GM12864 (cell line): Measurements from ENCODE around the gene ALPL.

Experiments used
- DNase-seq: peaks from one replicate; pipeline ENCODE4 v3.0.0-alpha.2; 2011; ENCODE audit warnings: low read depth
- H3K4me3 ChIP-seq: 2 replicates; pipeline ENCODE4 v1.5.1; 2011; ENCODE audit warnings: mild to moderate bottlenecking, low read depth, low read length, control low read depth
- TF ChIP-seq, protein P1 (sequence below): IDR thresholded peaks from 2 replicates; pipeline ENCODE4 v1.5.1; 2011; ENCODE audit warnings: low read depth, mild to moderate bottlenecking, moderate library complexity, low read length, control low read depth, inconsistent platforms; ENCODE audit errors: missing control alignments

The ALPL gene

DNA sequence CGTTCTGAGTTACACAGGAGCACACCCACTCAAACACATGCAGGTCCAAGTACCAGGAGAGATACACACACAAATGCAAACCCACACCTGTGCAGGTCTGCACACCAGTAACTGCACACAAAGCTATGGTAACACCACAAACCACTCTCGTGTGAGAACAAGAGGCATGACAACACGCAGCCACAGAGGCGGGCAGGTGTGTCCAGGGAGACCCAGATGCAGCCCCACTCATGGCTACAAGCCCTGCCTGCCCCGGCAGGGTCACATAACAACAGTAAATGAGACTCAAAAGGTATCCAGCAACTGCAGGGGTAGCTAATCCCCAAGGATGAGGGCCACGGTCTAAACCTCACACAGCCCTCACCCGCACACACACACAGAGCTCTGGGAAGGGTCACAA lies 111.8 kb downstream of the ALPL start:
- no peak for DNase-seq
- TF ChIP-seq, protein P1, sequence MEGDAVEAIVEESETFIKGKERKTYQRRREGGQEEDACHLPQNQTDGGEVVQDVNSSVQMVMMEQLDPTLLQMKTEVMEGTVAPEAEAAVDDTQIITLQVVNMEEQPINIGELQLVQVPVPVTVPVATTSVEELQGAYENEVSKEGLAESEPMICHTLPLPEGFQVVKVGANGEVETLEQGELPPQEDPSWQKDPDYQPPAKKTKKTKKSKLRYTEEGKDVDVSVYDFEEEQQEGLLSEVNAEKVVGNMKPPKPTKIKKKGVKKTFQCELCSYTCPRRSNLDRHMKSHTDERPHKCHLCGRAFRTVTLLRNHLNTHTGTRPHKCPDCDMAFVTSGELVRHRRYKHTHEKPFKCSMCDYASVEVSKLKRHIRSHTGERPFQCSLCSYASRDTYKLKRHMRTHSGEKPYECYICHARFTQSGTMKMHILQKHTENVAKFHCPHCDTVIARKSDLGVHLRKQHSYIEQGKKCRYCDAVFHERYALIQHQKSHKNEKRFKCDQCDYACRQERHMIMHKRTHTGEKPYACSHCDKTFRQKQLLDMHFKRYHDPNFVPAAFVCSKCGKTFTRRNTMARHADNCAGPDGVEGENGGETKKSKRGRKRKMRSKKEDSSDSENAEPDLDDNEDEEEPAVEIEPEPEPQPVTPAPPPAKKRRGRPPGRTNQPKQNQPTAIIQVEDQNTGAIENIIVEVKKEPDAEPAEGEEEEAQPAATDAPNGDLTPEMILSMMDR: no peak
- H3K4me3 ChIP-seq: no peak overlapping the region

GRCh38 chr1:21621761-21622436 lies 112.7 kb downstream of the ALPL start:
- TF ChIP-seq, protein P1: no peak
- H3K4me3 ChIP-seq: no peak overlapping the region

GRCh38 chr1:21622466-21623315 lies 113.5 kb downstream of the ALPL start:
- no peak overlapping the region for H3K4me3 ChIP-seq
- DNase-seq: no peak
- TF ChIP-seq, protein P1: no peak

More at GRCh38 chr1:21621761-21622436, 112.7 kb downstream of the ALPL start:
- DNase-seq: no peak

DNA sequence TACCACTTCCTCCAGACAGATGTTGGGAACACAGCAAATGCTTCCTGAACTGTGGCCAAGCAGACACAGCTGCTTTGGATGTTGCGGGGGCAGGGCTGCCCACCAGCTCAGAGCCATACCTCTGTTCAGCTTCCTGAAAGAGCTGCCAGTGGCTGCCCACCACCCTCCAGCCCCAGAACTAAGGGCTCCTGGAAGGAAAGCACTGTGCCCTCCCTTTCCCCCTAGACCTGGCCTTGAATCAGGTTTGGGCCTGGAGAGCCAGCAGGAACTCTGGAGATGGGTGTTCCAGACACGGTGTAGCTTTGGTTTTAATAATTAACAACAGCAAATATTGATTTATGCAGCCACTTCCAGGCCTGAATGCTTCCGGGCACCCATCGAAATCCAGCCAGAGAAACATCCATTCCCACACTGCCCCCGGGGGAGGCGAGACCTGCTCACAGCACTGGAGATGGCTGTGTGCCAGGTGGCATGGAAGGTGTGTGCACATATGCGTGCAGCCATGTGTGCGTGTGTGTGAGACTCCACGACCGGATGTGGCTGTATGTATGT lies 114.3 kb downstream of the ALPL start:
- no peak for DNase-seq
- no peak overlapping the region for H3K4me3 ChIP-seq
- TF ChIP-seq, protein P1: no peak

- H3K4me3 ChIP-seq: no peak overlapping the region
- no peak for DNase-seq
- TF ChIP-seq, protein P1: no peak
Observed at GRCh38 chr1:21624571-21625389, 115.6 kb downstream of the ALPL start.

- H3K4me3 ChIP-seq: no peak overlapping the region
- TF ChIP-seq, protein P1: no peak
- no peak for DNase-seq
Observed at GRCh38 chr1:21625390-21626190, 116.4 kb downstream of the ALPL start.
